ENCODE data around the gene KIF26B. TPM values are rescaled to one million over a fixed set of nuclear protein-coding genes. Genes with fewer than 3 reads are reported as not detected.

KIF26B gene
- total RNA-seq, 2 experiments from 2014 or later, result not detected

GRCh38 chr1:245168086-245168485, 13.3 kb downstream of the KIF26B start:
- CTCF ChIA-PET (ENCODE audit: unreplicated experiment), result no interaction called here
- POLR2A ChIA-PET, result interaction anchor here (0.6 kb wide), 1 partner anchor 1728 kb away, joined by 3 read pairs; no protein-coding TSS in a partner anchor

GRCh38 chr1:245168906-245169305, 14.1 kb downstream of the KIF26B start:
- ChIA-PET POLR2A (interaction anchor here (0.5 to 0.7 kb wide), 4 partner anchors 111 to 1729 kb away, joined by 3 to 4 read pairs (median 4); no protein-coding TSS in a partner anchor), CTCF (ENCODE audit: unreplicated experiment) (interaction anchor here (0.6 kb wide), 1 partner anchor 483 kb away, joined by 3 read pairs; no protein-coding TSS in a partner anchor)
- Histone ChIP-seq H4K20me1 (ENCODE audit: insufficient read depth, low read length) (no peaks in the 10 kb centered on the region), H3K9me3 (ENCODE audit: low read length) (no peaks in the 10 kb centered on the region), H3K4me1 (ENCODE audit: insufficient read depth, low read length, poor library complexity, severe bottlenecking) (no peaks in the 10 kb centered on the region), H2AFZ (ENCODE audit: low read length) (no peak overlapping the region), H3K79me2 (ENCODE audit: insufficient read depth, low read depth, low read length) (no peaks in the 10 kb centered on the region), H3K27ac (ENCODE audit: low read depth, low read length, poor library complexity, severe bottlenecking) (no peak overlapping the region), H3K4me2 (ENCODE audit: low read length) (no peak overlapping the region), H3K4me3 (ENCODE audit: low read depth, low read length, poor library complexity, severe bottlenecking) (no peak overlapping the region), H3K36me3 (ENCODE audit: insufficient read depth, low read length) (no peaks in the 10 kb centered on the region), H3K9me2 (ENCODE audit: insufficient read depth, low read length) (no peaks in the 10 kb centered on the region)
- DNase-seq (ENCODE audit: low spot score), result no peak
- intact Hi-C loops (cut with micrococcal nuclease; ENCODE audit: unreplicated experiment), result no loop called here
- TF ChIP-seq EZH2phosphoT487 (IDR thresholded peaks at IDR 0.05; ENCODE audit: borderline replicate concordance, low read depth, low read length), result no peak
- TF ChIP-seq CTCF (conservative IDR thresholded peaks at IDR 0.05; ENCODE audit: low read length), result no peak
- BruUV-seq (replicated peaks), result no TSS peak

More at GRCh38 chr1:245168086-245168485, 13.3 kb downstream of the KIF26B start:
- H3K9me2 ChIP-seq (ENCODE audit: insufficient read depth, low read length), result no peaks in the 10 kb centered on the region
- intact Hi-C loops (cut with micrococcal nuclease; ENCODE audit: unreplicated experiment), result no loop called here
- no peaks in the 10 kb centered on the region for H3K4me1 ChIP-seq (ENCODE audit: insufficient read depth, low read length, poor library complexity, severe bottlenecking)
- TF ChIP-seq EZH2phosphoT487 (IDR thresholded peaks at IDR 0.05; ENCODE audit: borderline replicate concordance, low read depth, low read length) (no peak), CTCF (conservative IDR thresholded peaks at IDR 0.05; ENCODE audit: low read length) (no peak)
- BruUV-seq (replicated peaks), result no TSS peak
- no peak overlapping the region for H2AFZ ChIP-seq (ENCODE audit: low read length)
- no peaks in the 10 kb centered on the region for H3K9me3 ChIP-seq (ENCODE audit: low read length)
- H3K4me2 ChIP-seq (ENCODE audit: low read length), result no peak overlapping the region
- H3K79me2 ChIP-seq (ENCODE audit: insufficient read depth, low read depth, low read length), result no peaks in the 10 kb centered on the region
- no peak overlapping the region for H3K27ac ChIP-seq (ENCODE audit: low read depth, low read length, poor library complexity, severe bottlenecking)
- H3K36me3 ChIP-seq (ENCODE audit: insufficient read depth, low read length), result no peaks in the 10 kb centered on the region
- DNase-seq (ENCODE audit: low spot score), result no peak
- H3K4me3 ChIP-seq (ENCODE audit: low read depth, low read length, poor library complexity, severe bottlenecking), result no peak overlapping the region
- no peaks in the 10 kb centered on the region for H4K20me1 ChIP-seq (ENCODE audit: insufficient read depth, low read length)

GRCh38 chr1:245169376-245169775, 14.6 kb downstream of the KIF26B start:
- no TSS peak for BruUV-seq (replicated peaks)
- ChIA-PET POLR2A (no interaction called here), CTCF (ENCODE audit: unreplicated experiment) (no interaction called here)
- no peaks in the 10 kb centered on the region for H3K79me2 ChIP-seq (ENCODE audit: insufficient read depth, low read depth, low read length)
- no peak overlapping the region for H3K4me2 ChIP-seq (ENCODE audit: low read length)
- no peaks in the 10 kb centered on the region for H3K9me3 ChIP-seq (ENCODE audit: low read length)
- no peaks in the 10 kb centered on the region for H4K20me1 ChIP-seq (ENCODE audit: insufficient read depth, low read length)
- no peak overlapping the region for H2AFZ ChIP-seq (ENCODE audit: low read length)
- intact Hi-C loops (cut with micrococcal nuclease; ENCODE audit: unreplicated experiment), result no loop called here
- no peak for DNase-seq (ENCODE audit: low spot score)
- TF ChIP-seq EZH2phosphoT487 (IDR thresholded peaks at IDR 0.05; ENCODE audit: borderline replicate concordance, low read depth, low read length) (no peak), CTCF (conservative IDR thresholded peaks at IDR 0.05; ENCODE audit: low read length) (no peak)
- H3K9me2 ChIP-seq (ENCODE audit: insufficient read depth, low read length), result no peaks in the 10 kb centered on the region
- H3K27ac ChIP-seq (ENCODE audit: low read depth, low read length, poor library complexity, severe bottlenecking), result no peak overlapping the region
- no peaks in the 10 kb centered on the region for H3K4me1 ChIP-seq (ENCODE audit: insufficient read depth, low read length, poor library complexity, severe bottlenecking)
- H3K36me3 ChIP-seq (ENCODE audit: insufficient read depth, low read length), result no peaks in the 10 kb centered on the region
- no peak overlapping the region for H3K4me3 ChIP-seq (ENCODE audit: low read depth, low read length, poor library complexity, severe bottlenecking)

All from OCI-LY7 (cell line).